ENCODE data around the gene SEPTIN1. TPM values are rescaled to one million over a fixed set of nuclear protein-coding genes. Genes with fewer than 3 reads are reported as not detected.

SEPTIN1 gene
- total RNA-seq, 1 experiment from 2014 or later: 1.4 TPM

GRCh38 chr16:30416624-30417528 is 34.5 kb upstream of the SEPTIN1 start:
- Histone ChIP-seq H4K5ac (ENCODE audit: insufficient read length, low read depth, low read length) (no peak overlapping the region), H2AK5ac (ENCODE audit: insufficient read length, low read length) (no peak overlapping the region), H4K20me1 (ENCODE audit: control insufficient read depth, insufficient read depth, insufficient read length) (no peaks in the 10 kb centered on the region), H2AFZ (ENCODE audit: low read length) (no peak overlapping the region), H3K23me2 (ENCODE audit: insufficient read length, low read depth, low read length, poor library complexity, severe bottlenecking) (peaks cover 8% of the 10 kb centered on the region), H4K91ac (ENCODE audit: insufficient read length, low read depth, low read length) (no peak overlapping the region), H3T11ph (ENCODE audit: low read length) (no peak overlapping the region), H3K14ac (ENCODE audit: insufficient read depth, low read length) (no peak overlapping the region), H3K9ac (ENCODE audit: extremely low read depth, insufficient read length, low read length) (no peak overlapping the region), H3K4me1 (ENCODE audit: insufficient read depth, low read length) (no peaks in the 10 kb centered on the region), H3K18ac (ENCODE audit: insufficient read length, low read depth, low read length) (no peak overlapping the region), H3K4ac (ENCODE audit: low read depth, low read length) (no peak overlapping the region), H2BK20ac (ENCODE audit: low read depth, low read length, poor library complexity, severe bottlenecking) (no peak overlapping the region), H3K79me2 (ENCODE audit: insufficient read depth, low read length) (no peaks in the 10 kb centered on the region), H3K27me3 (ENCODE audit: insufficient read depth, low read length) (no peaks in the 10 kb centered on the region), H4K8ac (replicated peaks; ENCODE audit: insufficient read length, low read depth, low read length) (no peak overlapping the region), H2BK5ac (ENCODE audit: insufficient read length, low read length) (no peak overlapping the region), H2BK12ac (ENCODE audit: insufficient read length, low read depth, low read length) (no peak overlapping the region), H3K56ac (ENCODE audit: insufficient read length, low read depth, low read length) (no peak overlapping the region), H3K4me2 (ENCODE audit: insufficient read depth, insufficient read length, low read length) (peak overlapping the region; percentile 48), H2BK15ac (ENCODE audit: low read depth, low read length) (no peak overlapping the region), H2BK120ac (ENCODE audit: low read depth, low read length, poor library complexity, severe bottlenecking) (no peak overlapping the region), H3K79me1 (ENCODE audit: insufficient read depth, low read depth, low read length, poor library complexity, severe bottlenecking) (no peaks in the 10 kb centered on the region), H3K23ac (ENCODE audit: insufficient read length, low read depth, low read length) (no peak overlapping the region), H3K9me3 (ENCODE audit: control insufficient read depth, low read depth, low read length) (no peaks in the 10 kb centered on the region), H3K27ac (ENCODE audit: insufficient read length, low read depth, low read length) (no peak overlapping the region)
- no peak for TF ChIP-seq CTCF (conservative IDR thresholded peaks at IDR 0.05)
- DNase-seq: no peak
- Mint-ChIP-seq H3K27ac (no peak overlapping the region), H3K9me3 (no peaks in the 10 kb centered on the region; a peak in 1 of 5 replicates), H3K27me3 (ENCODE audit: low read depth) (no peaks in the 10 kb centered on the region; the same call in none of the 2 replicates), H3K36me3 (ENCODE audit: insufficient read depth in 1 of 3, low read depth in 3 of 3) (peaks cover 23 to 44% (median 44%) of the 10 kb centered on the region in 3 experiments; a peak in 6 of 7 replicates), H3K4me1 (peaks cover 7 to 12% of the 10 kb centered on the region in 2 experiments), H3K4me3 (peak overlapping the region; percentile 44 to 61)
- WGBS (ENCODE audit: extremely low coverage, insufficient read length, low lambda C conversion rate): no CpG with 5 or more reads among the region's 18 CpGs
